Muscle of leg (tissue), 11 donors: ENCODE data around the gene EHMT2. TPM values are rescaled to one million over a fixed set of nuclear protein-coding genes. Genes with fewer than 3 reads are reported as not detected.
"Not testable (repeated sequence)": the region's sequence is repeated elsewhere in the genome, so short reads cannot be mapped to it uniquely, and the experiment has no call there.

Source experiments
- DNase-seq: peaks from one replicate; pipeline ENCODE4 v3.0.0; 2013
- H3K27ac ChIP-seq: one replicate; pipeline ENCODE4 v1.5.1; 2013; ENCODE audit warnings: mild to moderate bottlenecking, low read length, control low read depth
- H3K27me3 ChIP-seq: one replicate; pipeline ENCODE4 v1.6.1; 2013; ENCODE audit warnings: low read length; ENCODE audit not compliant: control insufficient read depth, insufficient read depth
- H3K36me3 ChIP-seq: one replicate; pipeline ENCODE4 v1.6.1; 2013; ENCODE audit warnings: low read length; ENCODE audit not compliant: control insufficient read depth, insufficient read depth
- H3K4me1 ChIP-seq: one replicate; pipeline ENCODE4 v1.6.1; 2013; ENCODE audit warnings: low read length; ENCODE audit not compliant: control insufficient read depth, insufficient read depth
- H3K4me3 ChIP-seq: one replicate; pipeline ENCODE4 v1.5.1; 2013; ENCODE audit warnings: low read length, control low read depth
- H3K9me3 ChIP-seq: replicated peaks from 2 replicates; pipeline ENCODE4 v1.6.1; 2013; ENCODE audit warnings: low read depth, low read length; ENCODE audit not compliant: control insufficient read depth
- WGBS: methylation state at CpG from one replicate; pipeline ENCODE4 v1.1.5; 2013; ENCODE audit warnings: missing lambda C conversion rate; ENCODE audit not compliant: insufficient coverage; 5-methylcytosine and 5-hydroxymethylcytosine counted together
- polyA plus RNA-seq, 8 donors: library from polyadenylated mRNA; unstranded; fragments of 120-200 nt; gene quantifications; one replicate each; pipeline versions ENCODE4 v1.2.1 to v1.2.3, GENCODE V29; 2013; ENCODE audit warnings: inconsistent platforms in 1 of 8, low replicate concordance in 1 of 8; ENCODE audit not compliant: insufficient read length in 8 of 8, insufficient read depth in 1 of 8
- total RNA-seq: library from RNA; stranded (reverse); fragments of 120-200 nt; gene quantifications from one replicate; pipeline ENCODE4 v1.2.4, GENCODE V29; 2013

EHMT2 gene
- total and polyA plus RNA-seq, 9 donors, result 28.3 to 43.8 (median 32.5) TPM

- no peak overlapping the region for H3K4me3 ChIP-seq
- DNase-seq, result no peak
- H3K27me3 ChIP-seq, result peaks cover 3% of the 10 kb centered on the region
- H3K9me3 ChIP-seq, result no peaks in the 10 kb centered on the region
- H3K27ac ChIP-seq, result no peak overlapping the region
- peaks cover 4% of the 10 kb centered on the region for H3K4me1 ChIP-seq
- peaks cover 5% of the 10 kb centered on the region for H3K36me3 ChIP-seq
- 76% methylated on average over 3 of the region's 5 CpGs for WGBS
These were observed 22.5 kb downstream of the EHMT2 start for GRCh38 chr6:31874836-31875572.

GRCh38 chr6:31874084-31874670 is 23.3 kb downstream of the EHMT2 start:
- no peaks in the 10 kb centered on the region for H3K9me3 ChIP-seq
- H3K36me3 ChIP-seq, result no peaks in the 10 kb centered on the region
- H3K27me3 ChIP-seq, result peaks cover 6% of the 10 kb centered on the region
- H3K4me1 ChIP-seq, result peaks cover 4% of the 10 kb centered on the region
- no peak for DNase-seq
- WGBS, result 70% methylated on average over 2 of the region's 4 CpGs
- no peak overlapping the region for H3K4me3 ChIP-seq
- H3K27ac ChIP-seq, result no peak overlapping the region

DNA sequence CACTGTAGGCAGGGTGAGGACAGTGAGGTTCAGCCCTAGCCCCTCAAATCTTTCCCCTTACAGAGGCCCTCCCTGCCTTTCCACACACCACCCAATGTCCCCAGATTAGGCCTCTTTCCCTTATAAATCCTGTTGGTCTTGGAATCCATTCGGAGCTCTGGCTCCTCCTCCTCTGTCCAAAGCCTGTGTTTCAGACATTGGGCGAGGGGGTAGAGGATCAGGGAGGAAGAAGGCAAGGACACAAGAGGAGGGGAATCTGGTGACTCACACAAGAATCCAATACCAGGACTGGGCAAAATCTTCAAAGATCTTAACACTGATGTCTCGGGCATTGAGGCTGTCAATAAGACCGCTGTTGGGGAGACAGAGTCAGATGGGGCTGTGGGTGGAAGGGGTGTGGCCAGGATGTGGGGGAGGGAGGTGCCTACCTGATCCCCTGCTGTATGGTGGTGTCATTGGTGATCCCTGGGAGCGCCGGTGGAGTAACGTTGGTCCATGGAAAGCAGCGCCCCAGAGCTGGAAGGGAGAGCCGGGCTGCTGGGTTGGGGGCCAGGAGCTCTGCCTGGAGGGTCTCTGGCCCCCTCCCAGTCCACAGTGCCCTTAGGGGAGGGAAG is 26.3 kb downstream of the EHMT2 start:
- WGBS, result 34% methylated on average over 7 of the region's 9 CpGs
- no peak overlapping the region for H3K4me3 ChIP-seq
- peaks cover 4% of the 10 kb centered on the region for H3K4me1 ChIP-seq
- peaks cover 6% of the 10 kb centered on the region for H3K27me3 ChIP-seq
- H3K9me3 ChIP-seq, result no peaks in the 10 kb centered on the region
- no peak for DNase-seq
- H3K27ac ChIP-seq, result no peak overlapping the region
- no peaks in the 10 kb centered on the region for H3K36me3 ChIP-seq

DNA sequence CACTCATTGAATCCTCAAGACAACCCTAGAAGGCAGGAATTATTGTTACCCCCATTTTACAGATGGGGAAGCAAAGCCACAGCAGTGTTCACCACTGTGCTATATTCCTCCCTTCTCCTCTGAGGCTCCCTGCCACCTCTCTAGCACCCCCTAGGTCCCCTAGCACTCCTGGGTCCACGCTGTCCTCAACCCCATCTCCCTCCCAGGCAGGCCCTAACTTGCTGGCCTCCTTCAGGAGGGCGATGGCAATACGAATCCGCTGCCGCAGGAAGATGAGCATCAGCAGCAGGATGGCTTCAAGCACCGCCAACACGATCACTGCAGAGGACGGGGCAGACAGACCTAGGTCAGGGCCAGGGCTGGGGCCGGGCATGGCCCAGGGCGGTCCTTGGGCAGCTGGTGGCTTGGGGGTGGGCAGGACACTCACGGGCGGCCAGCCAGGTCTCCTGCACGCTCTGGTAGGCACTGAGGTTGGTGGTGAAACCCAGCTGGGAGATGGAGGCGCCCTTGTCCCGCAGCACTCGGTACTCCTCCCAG is 27.0 kb downstream of the EHMT2 start:
- 62% methylated on average over 14 of the region's 16 CpGs for WGBS
- no peak overlapping the region for H3K27ac ChIP-seq
- peaks cover 4% of the 10 kb centered on the region for H3K4me1 ChIP-seq
- peaks cover 6% of the 10 kb centered on the region for H3K27me3 ChIP-seq
- DNase-seq, result no peak
- H3K36me3 ChIP-seq, result no peaks in the 10 kb centered on the region
- H3K4me3 ChIP-seq, result no peak overlapping the region
- no peaks in the 10 kb centered on the region for H3K9me3 ChIP-seq

DNA sequence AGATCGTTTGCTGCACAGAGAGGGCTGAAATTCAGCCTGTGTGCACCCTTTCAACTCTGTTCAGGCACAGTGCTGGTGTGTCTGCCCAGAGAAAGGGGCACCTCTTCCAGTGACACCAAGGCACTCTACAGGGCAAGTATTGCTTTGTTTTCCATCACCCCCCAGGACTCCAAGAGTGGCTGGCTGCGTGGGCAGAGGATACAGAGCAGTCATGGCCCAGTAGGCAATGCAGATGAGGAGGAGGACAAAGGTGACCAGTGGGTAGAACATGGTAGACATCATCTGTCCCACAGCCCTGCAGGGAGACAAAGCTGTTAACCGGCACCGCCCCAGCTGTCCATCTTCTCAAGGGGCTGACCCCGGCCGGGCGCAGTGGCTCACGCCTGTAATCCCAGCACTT is 28.2 kb downstream of the EHMT2 start:
- no peaks in the 10 kb centered on the region for H3K9me3 ChIP-seq

GRCh38 chr6:31868658-31868971 is 28.9 kb downstream of the EHMT2 start:
- WGBS, result no CpG with 5 or more reads among the region's 1 CpG
- H3K9me3 ChIP-seq, H3K4me3 ChIP-seq, DNase-seq, H3K27ac ChIP-seq, H3K36me3 ChIP-seq, H3K27me3 ChIP-seq: not testable (repeated sequence)
- peaks cover 10% of the 10 kb centered on the region for H3K4me1 ChIP-seq

More for the DNA sequence above, 28.2 kb downstream of the EHMT2 start:
- DNase-seq, result no peak
- Histone ChIP-seq H3K36me3 (no peaks in the 10 kb centered on the region), H3K27me3 (peaks cover 6% of the 10 kb centered on the region), H3K4me3 (no peak overlapping the region), H3K27ac (no peak overlapping the region), H3K4me1 (peaks cover 7% of the 10 kb centered on the region)
- WGBS, result 67% methylated on average over 3 of the region's 8 CpGs

GRCh38 chr6:31865205-31866118 is 32.0 kb downstream of the EHMT2 start:
- no peaks in the 10 kb centered on the region for H3K9me3 ChIP-seq
- H3K4me3 ChIP-seq, result no peak overlapping the region
- H3K4me1 ChIP-seq, result peaks cover 18% of the 10 kb centered on the region
- DNase-seq, result no peak
- H3K27me3 ChIP-seq, result peaks cover 3% of the 10 kb centered on the region
- 75% methylated on average over 20 of the region's 21 CpGs for WGBS
- H3K27ac ChIP-seq, result no peak overlapping the region
- peaks cover 7% of the 10 kb centered on the region for H3K36me3 ChIP-seq

DNA sequence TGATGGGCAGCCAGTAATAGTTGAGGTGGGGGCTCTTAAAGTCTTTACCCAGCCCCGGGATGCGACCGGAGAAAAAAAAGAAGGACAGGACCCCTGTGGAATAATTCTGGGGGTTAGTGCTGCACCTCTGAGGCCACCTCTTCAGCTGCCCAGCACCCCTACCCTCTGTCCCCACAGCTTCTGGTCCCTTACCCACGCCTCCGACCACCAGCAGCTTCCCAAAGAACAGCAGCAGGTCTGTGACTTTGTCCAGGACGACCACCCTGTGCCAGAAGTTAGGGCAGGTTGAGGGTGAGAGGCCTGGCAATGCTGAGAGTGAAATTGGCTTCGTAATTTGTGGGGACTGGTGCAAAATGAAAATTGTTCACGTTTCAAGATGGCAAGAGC is 32.7 kb downstream of the EHMT2 start:
- WGBS, result 81% methylated on average over 5 of the region's 8 CpGs
- peaks cover 13% of the 10 kb centered on the region for H3K36me3 ChIP-seq
- H3K4me3 ChIP-seq, result no peak overlapping the region
- peaks cover 18% of the 10 kb centered on the region for H3K4me1 ChIP-seq
- no peak for DNase-seq
- H3K27ac ChIP-seq, result no peak overlapping the region
- no peaks in the 10 kb centered on the region for H3K9me3 ChIP-seq
- H3K27me3 ChIP-seq, result peaks cover 3% of the 10 kb centered on the region

DNA sequence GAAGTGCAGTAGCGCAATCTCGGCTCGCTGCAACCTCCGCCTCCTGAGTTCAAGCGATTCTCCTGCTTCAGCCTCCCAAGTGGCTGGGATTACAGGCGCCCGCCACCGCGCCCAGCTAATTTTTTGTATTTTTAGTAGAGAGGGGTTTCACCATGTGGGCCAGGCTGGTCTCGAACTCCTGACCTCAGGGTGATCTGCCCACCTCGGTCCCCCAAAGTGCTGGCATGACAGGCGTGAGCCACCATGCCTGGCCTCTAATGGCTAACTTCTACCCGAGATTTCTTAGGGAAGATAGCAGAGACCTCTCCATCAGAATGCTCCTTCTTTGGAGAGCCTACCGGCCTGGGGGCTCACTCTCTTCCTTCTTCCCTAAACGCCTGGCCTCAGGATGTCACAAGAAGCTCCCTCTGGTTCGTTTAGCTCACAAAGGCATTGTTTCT is 33.4 kb downstream of the EHMT2 start:
- Histone ChIP-seq H3K27ac (peak overlapping the region; percentile 80), H3K36me3 (peaks cover 20% of the 10 kb centered on the region), H3K4me1 (peaks cover 18% of the 10 kb centered on the region), H3K4me3 (peak overlapping the region; percentile 49)
- DNase-seq, H3K9me3 ChIP-seq, H3K27me3 ChIP-seq: not testable (repeated sequence)
- 14% methylated on average over 2 of the region's 16 CpGs for WGBS
